ENCODE data around the gene EFHD1.
A peak's percentile ranks its signal among the peaks of the same experiment; 100 is the strongest.
"Not testable (repeated sequence)": the region's sequence is repeated elsewhere in the genome, so short reads cannot be mapped to it uniquely, and the experiment has no call there.

EFHD1 gene

DNA sequence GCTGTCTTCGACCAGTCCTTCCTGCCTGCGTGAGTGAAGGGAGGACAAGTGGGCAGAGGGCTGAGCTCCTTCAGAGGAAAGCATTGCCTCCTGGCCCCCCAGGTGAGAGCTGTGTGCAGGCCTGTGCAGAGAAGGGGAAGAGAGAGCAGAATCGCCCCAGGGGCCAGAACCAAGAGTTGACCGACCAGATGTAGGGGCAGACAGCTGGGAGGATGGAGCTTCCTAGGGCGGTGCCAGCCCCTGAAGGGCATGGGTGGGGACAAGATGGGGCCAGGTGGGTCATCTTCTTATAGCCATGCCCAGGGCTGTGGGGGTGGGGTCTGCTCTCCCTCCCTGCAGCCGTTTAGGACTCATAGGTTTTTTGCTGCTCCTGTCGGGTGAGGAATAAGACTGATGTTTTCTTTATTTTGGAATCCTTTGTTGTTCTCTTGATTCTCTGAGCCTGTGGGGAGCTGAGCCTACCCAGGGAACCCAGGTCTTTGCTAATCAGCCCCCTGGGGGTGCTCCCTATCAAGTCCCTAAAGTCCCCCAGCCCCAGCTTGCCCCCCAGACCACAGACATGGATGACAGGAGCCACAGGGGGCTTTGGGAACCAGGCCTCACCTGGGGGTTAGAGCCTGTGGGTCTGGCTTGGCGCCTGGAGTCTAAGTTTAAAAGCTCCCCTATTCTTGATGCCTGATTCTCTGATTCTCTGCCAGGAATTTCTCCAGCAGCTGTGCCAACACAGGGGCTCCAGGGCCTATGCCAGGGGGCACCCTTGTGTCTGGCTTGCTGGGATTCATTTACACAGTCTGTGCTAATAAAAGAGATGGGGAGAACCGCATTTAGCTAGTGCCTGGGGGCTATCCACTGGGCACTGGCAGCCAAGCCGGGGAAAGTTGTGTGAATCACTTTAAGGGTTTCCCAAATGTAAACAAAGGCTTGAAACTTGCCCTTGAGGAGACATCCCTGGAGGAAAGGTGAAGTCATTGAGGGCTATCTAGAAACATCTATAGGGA is 9.3 kb upstream of the EFHD1 start:
- H3K36me3 ChIP-seq (ENCODE audit: control insufficient read depth, insufficient read depth, low read length) = no peaks in the 10 kb centered on the region
- no peaks in the 10 kb centered on the region for H3K27me3 ChIP-seq (ENCODE audit: control insufficient read depth, insufficient read depth, low read length)
- H3K9me3 ChIP-seq (ENCODE audit: control insufficient read depth, insufficient read depth, low read length) = no peaks in the 10 kb centered on the region
- H3K4me3 ChIP-seq (ENCODE audit: low read depth, low read length) = no peak overlapping the region
- no peak overlapping the region for H3K9ac ChIP-seq (ENCODE audit: low read depth, low read length)
- peaks cover 2% of the 10 kb centered on the region for H3K4me1 ChIP-seq (ENCODE audit: control insufficient read depth, insufficient read depth, low read length)

- Histone ChIP-seq H3K36me3 (ENCODE audit: control insufficient read depth, insufficient read depth, low read length) (no peaks in the 10 kb centered on the region), H3K9me3 (ENCODE audit: control insufficient read depth, insufficient read depth, low read length) (no peaks in the 10 kb centered on the region), H3K4me3 (ENCODE audit: low read depth, low read length) (no peak overlapping the region), H3K4me1 (ENCODE audit: control insufficient read depth, insufficient read depth, low read length) (no peaks in the 10 kb centered on the region), H3K9ac (ENCODE audit: low read depth, low read length) (no peak overlapping the region), H3K27me3 (ENCODE audit: control insufficient read depth, insufficient read depth, low read length) (peaks cover under 1% of the 10 kb centered on the region)
These were observed 6.8 kb upstream of the EFHD1 start for GRCh38 chr2:232626584-232626983.

GRCh38 chr2:232628466-232629128 is 4.8 kb upstream of the EFHD1 start:
- no peak overlapping the region for H3K4me3 ChIP-seq (ENCODE audit: low read depth, low read length)

GRCh38 chr2:232629129-232629475 is 4.3 kb upstream of the EFHD1 start:
- Histone ChIP-seq H3K27me3 (ENCODE audit: control insufficient read depth, insufficient read depth, low read length) (peaks cover 16% of the 10 kb centered on the region), H3K4me1 (ENCODE audit: control insufficient read depth, insufficient read depth, low read length) (no peaks in the 10 kb centered on the region)

More at GRCh38 chr2:232628466-232629128, 4.8 kb upstream of the EFHD1 start:
- no peaks in the 10 kb centered on the region for H3K9me3 ChIP-seq (ENCODE audit: control insufficient read depth, insufficient read depth, low read length)
- no peaks in the 10 kb centered on the region for H3K36me3 ChIP-seq (ENCODE audit: control insufficient read depth, insufficient read depth, low read length)
- peaks cover 16% of the 10 kb centered on the region for H3K27me3 ChIP-seq (ENCODE audit: control insufficient read depth, insufficient read depth, low read length)
- no peak overlapping the region for H3K9ac ChIP-seq (ENCODE audit: low read depth, low read length)
- H3K4me1 ChIP-seq (ENCODE audit: control insufficient read depth, insufficient read depth, low read length) = no peaks in the 10 kb centered on the region

DNA sequence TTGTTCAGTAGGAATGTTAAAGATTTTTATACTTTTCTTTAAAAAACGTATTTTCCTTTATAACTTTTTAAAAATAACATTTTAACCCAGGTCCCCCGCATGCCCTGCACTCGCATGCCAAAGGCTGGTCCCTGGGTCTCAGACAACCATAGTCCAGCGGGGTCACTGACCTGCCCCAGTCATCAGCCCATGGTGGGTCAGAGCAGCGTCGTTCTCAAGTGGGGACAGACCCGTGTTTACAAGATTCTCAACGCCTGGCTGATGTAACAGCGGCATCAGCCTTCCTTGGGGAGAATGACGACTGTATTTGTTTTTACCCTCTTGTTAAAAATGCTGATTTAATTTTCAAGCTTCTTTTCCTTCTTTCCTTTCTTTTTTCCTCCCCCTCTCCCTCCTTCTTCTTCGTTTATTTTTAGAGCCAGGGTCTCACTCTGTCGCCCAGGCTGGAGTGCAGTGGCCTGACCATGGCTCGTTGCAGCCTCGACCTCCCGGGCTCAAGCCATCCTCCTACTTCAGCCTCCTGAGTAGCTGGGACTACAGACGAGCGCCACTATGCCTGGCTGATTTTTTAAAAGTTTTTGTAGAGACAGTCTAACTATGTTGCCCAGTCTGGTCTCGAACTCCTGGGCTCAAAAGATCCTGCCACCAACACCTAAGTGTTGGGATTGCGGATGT is 1.0 kb upstream of the EFHD1 start:
- no peaks in the 10 kb centered on the region for H3K4me1 ChIP-seq (ENCODE audit: control insufficient read depth, insufficient read depth, low read length)
- H3K36me3 ChIP-seq (ENCODE audit: control insufficient read depth, insufficient read depth, low read length) = no peaks in the 10 kb centered on the region
- peaks cover 45% of the 10 kb centered on the region for H3K27me3 ChIP-seq (ENCODE audit: control insufficient read depth, insufficient read depth, low read length)
- no peak overlapping the region for H3K9ac ChIP-seq (ENCODE audit: low read depth, low read length)
- H3K4me3 ChIP-seq (ENCODE audit: low read depth, low read length) = peak overlapping the region; percentile 65
- no peaks in the 10 kb centered on the region for H3K9me3 ChIP-seq (ENCODE audit: control insufficient read depth, insufficient read depth, low read length)

More at GRCh38 chr2:232629129-232629475, 4.3 kb upstream of the EFHD1 start:
- H3K9ac ChIP-seq (ENCODE audit: low read depth, low read length) = no peak overlapping the region
- no peaks in the 10 kb centered on the region for H3K9me3 ChIP-seq (ENCODE audit: control insufficient read depth, insufficient read depth, low read length)
- no peak overlapping the region for H3K4me3 ChIP-seq (ENCODE audit: low read depth, low read length)
- H3K36me3 ChIP-seq (ENCODE audit: control insufficient read depth, insufficient read depth, low read length) = no peaks in the 10 kb centered on the region

DNA sequence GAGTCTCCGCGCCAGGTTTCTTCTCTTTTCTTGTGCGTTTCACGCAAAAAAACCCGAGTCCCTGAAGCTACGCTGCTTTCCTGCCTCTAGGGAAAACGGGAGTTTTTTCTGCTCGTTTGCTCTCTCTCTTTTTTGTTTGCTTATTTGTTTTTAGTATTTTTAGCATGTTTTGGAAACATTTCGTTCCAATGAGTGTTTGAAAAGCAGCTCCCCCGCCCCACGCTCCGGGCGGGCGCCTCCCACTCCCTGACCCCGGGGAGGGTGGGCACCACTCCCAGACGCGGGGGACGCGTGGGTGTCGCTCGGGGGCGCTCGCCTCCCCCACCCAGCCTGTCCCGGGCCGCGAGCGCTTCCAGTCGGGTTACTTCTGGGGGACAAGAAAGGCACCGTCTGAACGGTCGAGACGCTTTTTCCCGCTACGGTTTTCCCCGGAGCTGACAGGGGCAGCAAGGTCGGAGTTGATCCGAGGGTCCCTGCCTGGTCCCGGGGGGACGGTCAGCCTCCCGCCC is 446 bp upstream of the EFHD1 start:
- Histone ChIP-seq H3K9ac (ENCODE audit: low read depth, low read length) (no peak overlapping the region), H3K4me1 (ENCODE audit: control insufficient read depth, insufficient read depth, low read length) (no peaks in the 10 kb centered on the region), H3K9me3 (ENCODE audit: control insufficient read depth, insufficient read depth, low read length) (no peaks in the 10 kb centered on the region), H3K4me3 (ENCODE audit: low read depth, low read length) (peak overlapping the region; percentile 65), H3K27me3 (ENCODE audit: control insufficient read depth, insufficient read depth, low read length) (peaks cover 49% of the 10 kb centered on the region), H3K36me3 (ENCODE audit: control insufficient read depth, insufficient read depth, low read length) (no peaks in the 10 kb centered on the region)

GRCh38 chr2:232634206-232635150 is 1.1 kb downstream of the EFHD1 start:
- no peaks in the 10 kb centered on the region for H3K4me1 ChIP-seq (ENCODE audit: control insufficient read depth, insufficient read depth, low read length)
- H3K4me3 ChIP-seq (ENCODE audit: low read depth, low read length) = peak overlapping the region; percentile 65
- no peaks in the 10 kb centered on the region for H3K36me3 ChIP-seq (ENCODE audit: control insufficient read depth, insufficient read depth, low read length)
- no peak overlapping the region for H3K9ac ChIP-seq (ENCODE audit: low read depth, low read length)
- peaks cover 58% of the 10 kb centered on the region for H3K27me3 ChIP-seq (ENCODE audit: control insufficient read depth, insufficient read depth, low read length)
- H3K9me3 ChIP-seq (ENCODE audit: control insufficient read depth, insufficient read depth, low read length) = no peaks in the 10 kb centered on the region

DNA sequence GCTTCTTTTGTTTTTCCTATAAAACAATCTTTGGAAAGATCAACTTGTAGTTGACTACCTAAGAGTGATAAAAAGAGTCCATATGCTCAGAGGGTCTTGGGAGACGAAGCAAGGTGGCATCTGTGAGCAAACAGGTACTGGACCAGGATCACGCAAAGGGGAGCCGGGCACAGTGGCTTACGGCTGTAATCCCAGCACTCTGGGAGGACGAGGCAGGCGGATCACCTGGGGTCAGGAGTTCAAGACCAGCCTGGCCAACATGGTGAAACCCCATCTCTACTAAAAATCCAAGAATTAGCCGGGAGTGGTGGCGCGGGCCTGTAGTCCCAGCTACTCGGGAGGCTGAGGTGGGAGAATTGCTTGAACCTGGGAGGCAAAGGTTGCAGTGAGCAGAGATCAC is 2.0 kb downstream of the EFHD1 start:
- not testable (repeated sequence) for H3K4me1 ChIP-seq (ENCODE audit: control insufficient read depth, insufficient read depth, low read length); H3K9ac ChIP-seq (ENCODE audit: low read depth, low read length); H3K9me3 ChIP-seq (ENCODE audit: control insufficient read depth, insufficient read depth, low read length); H3K36me3 ChIP-seq (ENCODE audit: control insufficient read depth, insufficient read depth, low read length)
- H3K27me3 ChIP-seq (ENCODE audit: control insufficient read depth, insufficient read depth, low read length) = peaks cover 58% of the 10 kb centered on the region
- peak overlapping the region; percentile 65 for H3K4me3 ChIP-seq (ENCODE audit: low read depth, low read length)

GRCh38 chr2:232635820-232636219 is 2.4 kb downstream of the EFHD1 start:
- H3K4me3 ChIP-seq (ENCODE audit: low read depth, low read length) = no peak overlapping the region
- no peaks in the 10 kb centered on the region for H3K4me1 ChIP-seq (ENCODE audit: control insufficient read depth, insufficient read depth, low read length)
- H3K36me3 ChIP-seq (ENCODE audit: control insufficient read depth, insufficient read depth, low read length) = no peaks in the 10 kb centered on the region
- H3K9me3 ChIP-seq (ENCODE audit: control insufficient read depth, insufficient read depth, low read length) = no peaks in the 10 kb centered on the region
- H3K27me3 ChIP-seq (ENCODE audit: control insufficient read depth, insufficient read depth, low read length) = peaks cover 58% of the 10 kb centered on the region
- H3K9ac ChIP-seq (ENCODE audit: low read depth, low read length) = no peak overlapping the region

- no peaks in the 10 kb centered on the region for H3K9me3 ChIP-seq (ENCODE audit: control insufficient read depth, insufficient read depth, low read length)
- H3K4me3 ChIP-seq (ENCODE audit: low read depth, low read length) = no peak overlapping the region
- H3K9ac ChIP-seq (ENCODE audit: low read depth, low read length) = no peak overlapping the region
- H3K36me3 ChIP-seq (ENCODE audit: control insufficient read depth, insufficient read depth, low read length) = no peaks in the 10 kb centered on the region
- peaks cover 55% of the 10 kb centered on the region for H3K27me3 ChIP-seq (ENCODE audit: control insufficient read depth, insufficient read depth, low read length)
- H3K4me1 ChIP-seq (ENCODE audit: control insufficient read depth, insufficient read depth, low read length) = no peaks in the 10 kb centered on the region
These were observed 3.5 kb downstream of the EFHD1 start for GRCh38 chr2:232636788-232637420.
